Stimulated activated CD8-positive, alpha-beta memory T cell treated with anti-CD3 and anti-CD28 coated beads, Interleukin-4, amount 100 ng/mL, for 1 hour (primary cell): ENCODE data around the gene CDH13.

Source experiments
- DNase-seq, 2 donors: peaks; one replicate each; pipeline ENCODE4 v3.0.0-alpha.2; 2020; ENCODE audit warnings: low read depth in 2 of 2, low spot score in 1 of 2

CDH13 gene

GRCh38 chr16:83029467-83029866 is 402.7 kb downstream of the CDH13 start:
- no peak for DNase-seq

- no peak for DNase-seq
Measured at GRCh38 chr16:83031524-83031923, 404.8 kb downstream of the CDH13 start.

DNA sequence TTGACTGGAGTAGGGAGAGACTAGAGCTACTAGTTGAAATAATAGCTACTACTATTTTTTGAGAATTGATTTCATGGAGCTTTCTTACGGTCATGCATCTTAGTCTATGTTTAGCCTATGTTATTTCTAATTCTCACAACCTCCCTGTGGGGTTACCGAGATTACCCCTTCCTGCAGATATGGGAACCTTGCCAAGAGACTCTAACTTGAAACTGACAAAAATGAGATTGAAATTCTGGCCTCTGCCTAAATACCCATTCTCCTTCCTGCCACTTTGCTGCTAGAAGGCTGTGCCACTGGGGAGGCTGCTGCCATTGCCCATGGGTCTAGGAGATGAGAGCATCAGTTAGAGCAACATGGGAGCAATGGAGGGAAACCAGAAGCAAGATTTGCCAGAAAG is 410.3 kb downstream of the CDH13 start:
- DNase-seq = no peak

- DNase-seq = no peak
Measured at GRCh38 chr16:83037884-83038283, 411.1 kb downstream of the CDH13 start.

GRCh38 chr16:83040174-83040573 is 413.4 kb downstream of the CDH13 start:
- no peak for DNase-seq

- no peak for DNase-seq
Measured at GRCh38 chr16:83044589-83044988, 417.8 kb downstream of the CDH13 start.

GRCh38 chr16:83045790-83046189 is 419.0 kb downstream of the CDH13 start:
- DNase-seq = no peak

GRCh38 chr16:83046664-83047063 is 419.9 kb downstream of the CDH13 start:
- DNase-seq = no peak

GRCh38 chr16:83051451-83051850 is 424.7 kb downstream of the CDH13 start:
- DNase-seq = no peak

DNA sequence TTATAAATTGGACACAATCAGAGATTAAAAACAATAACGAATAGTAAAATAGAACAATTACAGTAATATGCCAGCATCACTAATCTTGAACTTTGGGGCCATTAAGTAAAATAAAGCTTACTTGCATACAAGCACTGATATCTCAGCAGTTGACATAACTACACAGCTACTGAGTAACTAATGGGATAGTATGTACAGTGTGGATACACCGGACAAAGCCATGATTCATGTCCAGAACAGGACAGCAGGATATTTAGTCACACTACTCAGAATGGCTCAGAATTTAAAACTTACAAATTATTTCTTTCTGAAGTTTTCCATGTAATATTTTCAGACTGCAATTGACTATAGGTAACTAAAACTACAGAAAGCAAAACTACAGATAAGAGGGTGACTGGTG is 427.5 kb downstream of the CDH13 start:
- DNase-seq = no peak

- DNase-seq = no peak
Measured at GRCh38 chr16:83058376-83058775, 431.6 kb downstream of the CDH13 start.

DNA sequence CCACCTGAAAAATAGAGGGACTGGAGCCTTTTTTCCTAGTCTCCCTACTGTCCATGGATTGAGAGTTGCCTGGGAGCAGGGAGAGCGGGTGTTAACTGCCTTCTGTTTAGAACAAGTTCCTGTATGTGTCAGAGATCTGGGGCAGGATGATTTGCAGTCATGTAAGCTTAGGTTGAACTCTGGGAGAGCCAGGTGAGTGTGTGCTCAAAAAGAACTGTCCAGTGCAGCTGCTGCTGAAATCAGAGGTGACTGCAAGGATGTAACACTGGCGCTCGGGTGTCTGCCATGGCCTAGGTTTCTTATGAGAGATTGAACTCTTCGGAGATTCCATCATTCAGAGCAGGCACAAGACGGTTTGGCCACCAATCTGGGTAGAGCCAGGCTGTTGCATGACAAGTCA is 432.5 kb downstream of the CDH13 start:
- no peak for DNase-seq

DNA sequence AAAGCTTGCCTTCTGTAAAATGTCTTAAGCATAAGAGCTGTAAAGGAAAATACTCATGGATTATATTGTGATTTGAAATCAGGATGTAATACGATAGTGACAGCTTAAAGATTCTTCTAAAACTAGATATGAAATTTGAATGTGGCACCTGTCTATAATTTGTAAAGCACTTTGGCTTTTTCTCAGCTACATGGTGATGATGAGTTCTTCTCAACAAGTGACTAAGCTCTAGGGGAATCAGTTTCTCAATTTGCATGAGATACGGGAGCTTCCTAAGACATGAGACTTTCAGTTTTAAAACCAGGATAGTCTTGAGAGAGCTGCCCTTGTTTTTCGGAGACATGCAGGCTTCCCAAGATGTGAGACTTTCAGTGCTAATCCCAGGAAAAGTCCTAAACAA is 439.2 kb downstream of the CDH13 start:
- DNase-seq = no peak

DNA sequence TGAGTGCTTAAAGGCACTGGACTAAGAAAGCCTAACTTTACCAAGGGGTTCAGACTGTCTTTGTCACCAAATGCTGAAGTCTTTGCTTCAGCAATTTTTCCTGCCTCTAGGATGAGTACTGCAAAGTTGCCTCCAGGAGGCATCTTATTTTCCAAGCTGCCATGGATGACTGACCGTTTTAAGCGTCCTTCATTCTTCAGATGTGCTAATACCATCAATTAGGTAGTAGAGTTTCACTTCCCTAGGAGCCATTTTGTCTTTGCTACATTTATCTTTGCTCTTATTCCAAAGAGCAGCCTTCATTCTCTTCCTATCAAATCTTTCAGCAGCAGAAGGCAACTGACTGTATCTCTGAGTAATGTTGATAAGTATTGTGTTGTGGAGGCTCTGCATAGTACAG is 440.1 kb downstream of the CDH13 start:
- no peak for DNase-seq

DNA sequence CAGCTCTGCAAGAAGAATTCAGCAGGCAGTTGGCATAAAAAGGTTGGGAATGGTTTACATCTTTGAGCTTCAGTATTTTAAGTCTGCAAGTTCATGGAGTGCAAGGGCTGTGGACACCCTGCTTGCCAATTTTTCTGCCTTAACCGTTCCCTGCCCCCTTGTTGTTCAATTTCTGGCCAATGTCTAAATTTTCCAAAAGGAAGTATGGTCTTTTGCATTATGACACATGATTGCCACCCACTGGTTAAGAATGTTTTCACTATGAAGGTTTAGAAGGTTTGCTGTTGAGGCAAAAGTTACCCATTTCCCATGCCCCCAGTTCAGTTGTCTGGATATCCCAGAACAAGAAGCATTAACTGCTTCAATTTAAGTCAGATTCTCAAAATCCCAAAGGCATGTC is 441.9 kb downstream of the CDH13 start:
- DNase-seq = no peak

DNA sequence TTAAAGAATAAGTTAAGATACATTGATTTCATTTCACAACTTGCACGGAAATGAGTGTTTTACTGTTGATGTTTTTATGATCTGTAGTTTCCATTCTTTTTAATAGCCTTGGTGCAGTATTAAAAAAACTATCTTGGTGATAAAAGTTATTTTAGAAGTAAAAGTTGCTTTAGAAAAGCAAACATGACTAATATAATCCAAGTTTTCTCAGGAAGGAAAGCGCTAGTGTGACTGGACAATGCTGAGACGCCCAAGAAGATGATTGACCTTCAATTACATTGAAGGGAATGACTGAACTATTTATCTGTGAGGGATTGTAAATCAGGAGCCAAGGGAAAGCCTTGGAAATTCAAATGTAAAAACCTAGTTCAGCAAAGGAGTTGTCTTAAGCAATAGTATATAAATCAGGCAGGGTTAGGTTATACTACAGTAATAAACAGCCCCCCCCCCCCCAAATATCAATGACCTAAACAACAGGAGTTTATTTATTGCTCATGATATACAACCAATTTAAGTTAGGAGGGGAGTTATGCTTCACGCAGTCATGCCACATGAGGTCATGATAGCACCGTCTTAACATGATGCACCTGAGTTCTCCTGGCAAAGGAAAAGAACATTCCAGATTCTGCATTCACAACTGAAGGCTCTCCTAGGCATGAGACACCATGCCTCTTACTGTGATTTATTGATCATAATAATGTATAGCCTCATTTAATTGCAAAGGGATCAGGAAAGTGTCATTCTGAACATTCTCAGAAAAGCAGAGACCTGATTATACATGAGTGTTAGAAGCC is 443.8 kb downstream of the CDH13 start:
- no peak for DNase-seq

DNA sequence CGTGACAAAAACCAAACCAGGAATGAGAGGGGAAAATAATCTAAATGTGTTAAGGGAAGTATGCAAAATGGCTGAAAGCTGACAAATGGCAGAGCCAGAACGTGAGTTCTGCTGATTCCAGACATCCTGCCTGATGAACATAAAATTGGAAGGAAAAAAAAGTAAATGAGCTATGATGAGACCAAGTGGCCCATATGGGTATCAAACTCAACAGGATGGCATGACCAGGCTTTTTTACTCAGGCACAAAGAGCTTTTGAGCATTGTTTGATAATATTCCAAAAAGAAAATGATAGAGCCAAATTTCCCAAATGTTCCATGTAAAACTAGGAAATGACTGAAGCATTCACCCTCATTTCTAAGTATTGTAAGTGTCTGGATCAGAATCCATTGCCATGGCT is 449.2 kb downstream of the CDH13 start:
- no peak for DNase-seq

- DNase-seq = no peak
Measured at GRCh38 chr16:83083361-83083760, 456.6 kb downstream of the CDH13 start.

DNA sequence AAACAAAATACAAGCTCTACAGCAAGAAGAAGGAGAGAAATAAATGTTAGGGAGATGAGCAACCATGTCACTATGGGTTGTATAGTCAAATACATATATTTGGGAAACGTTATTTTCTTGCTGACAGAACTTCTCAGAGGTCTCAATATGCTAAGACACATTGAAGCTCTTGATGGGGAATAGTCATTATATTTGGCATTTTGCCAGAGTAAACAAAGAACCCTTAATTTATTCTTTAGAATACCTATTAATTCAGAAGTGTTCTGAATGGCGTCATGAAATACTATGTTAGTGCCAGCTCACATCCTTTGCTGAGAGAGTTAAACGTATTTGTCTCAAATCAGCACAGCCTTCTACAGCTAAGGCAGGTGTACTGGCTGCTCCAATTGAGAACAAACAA is 458.9 kb downstream of the CDH13 start:
- DNase-seq = no peak

DNA sequence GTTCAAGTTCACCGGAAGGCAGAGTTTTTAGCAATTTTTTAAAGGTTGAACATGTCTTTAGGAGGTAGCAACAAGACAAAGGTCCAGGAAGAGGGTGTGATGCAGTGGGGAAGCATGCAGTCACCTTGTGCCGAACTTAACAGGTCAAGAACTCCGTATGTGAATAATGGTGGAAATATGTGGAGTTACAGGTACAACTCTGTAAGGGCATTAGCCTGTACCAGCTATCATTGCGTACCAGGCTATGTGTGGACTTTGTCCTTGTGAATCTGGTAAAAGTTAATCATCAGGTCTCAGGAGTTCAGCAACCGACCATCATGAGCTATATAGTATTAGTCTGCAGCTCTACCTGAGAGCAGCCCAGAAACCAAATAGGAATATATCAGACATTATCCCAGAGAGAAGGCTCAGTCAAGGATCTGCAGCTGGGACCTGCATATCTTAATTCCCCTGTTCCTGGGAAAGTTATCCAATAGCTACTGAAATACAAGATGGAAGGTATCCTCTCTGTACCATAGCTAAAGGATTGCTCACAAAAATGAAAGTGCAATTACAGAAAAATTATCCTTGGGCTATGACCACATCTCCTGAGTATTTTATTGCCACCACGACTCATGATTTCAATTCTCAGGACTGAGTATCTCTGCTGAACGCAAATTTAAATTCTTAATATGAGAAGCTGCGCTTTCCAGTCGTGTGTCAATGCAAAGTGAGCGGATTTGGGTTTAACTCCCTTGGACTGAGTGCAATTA is 469.3 kb downstream of the CDH13 start:
- no peak for DNase-seq

- no peak for DNase-seq
Measured at GRCh38 chr16:83098536-83098935, 471.8 kb downstream of the CDH13 start.

DNA sequence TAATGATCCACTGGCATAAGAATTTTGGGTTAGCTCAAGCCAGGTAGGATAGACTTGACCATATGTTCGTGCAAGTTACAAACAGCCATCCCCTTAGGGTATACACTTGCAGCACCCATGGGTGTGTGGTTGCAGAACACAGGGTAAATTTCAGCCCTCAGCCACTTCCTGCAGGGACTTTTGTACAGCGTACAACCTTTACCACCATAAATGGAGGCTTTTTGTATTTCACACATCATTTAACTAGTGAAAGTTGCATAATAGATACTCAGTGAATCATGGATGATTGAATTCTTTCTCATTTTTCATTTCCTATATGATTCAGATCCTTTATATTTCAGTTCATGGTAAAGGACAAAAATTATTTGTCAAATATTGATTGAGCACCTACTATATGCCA is 473.9 kb downstream of the CDH13 start:
- no peak for DNase-seq

- no peak for DNase-seq
Measured at GRCh38 chr16:83102336-83102735, 475.6 kb downstream of the CDH13 start.
